ENCODE data around the gene PSORS1C1. TPM values are rescaled to one million over a fixed set of nuclear protein-coding genes. Genes with fewer than 3 reads are reported as not detected.

PSORS1C1 gene
- total RNA-seq, 1 donor: 2.2 TPM

GRCh38 chr6:31126396-31127175 lies 12.0 kb downstream of the PSORS1C1 start:
- peaks cover 32% of the 10 kb centered on the region for H3K4me1 ChIP-seq (ENCODE audit: insufficient read depth, low read length)
- no peak for TF ChIP-seq CTCF (IDR thresholded peaks at IDR 0.05; ENCODE audit: extremely low read depth, low read depth, low read length)
- peak overlapping the region; percentile 48 for H3K27ac ChIP-seq (ENCODE audit: low read depth, low read length)
- no peak for DNase-seq (ENCODE audit: insufficient read length, low spot score, missing footprints)
- peaks cover 23% of the 10 kb centered on the region for H3K27me3 ChIP-seq (ENCODE audit: insufficient read depth, low read length)
- H3K4me2 ChIP-seq (ENCODE audit: insufficient read depth, low read length): peak overlapping the region; percentile 46
- no peak overlapping the region for H3K4me3 ChIP-seq (ENCODE audit: insufficient read depth, low read length)
- no peak overlapping the region for H2AFZ ChIP-seq (ENCODE audit: low read length)
- H3K36me3 ChIP-seq (ENCODE audit: insufficient read depth, low read length): no peaks in the 10 kb centered on the region
- H3K9me3 ChIP-seq (ENCODE audit: low read depth, low read length): no peaks in the 10 kb centered on the region
- H3K79me2 ChIP-seq (ENCODE audit: insufficient read depth, low read length): no peaks in the 10 kb centered on the region
- peaks cover 2% of the 10 kb centered on the region for H4K20me1 ChIP-seq (ENCODE audit: insufficient read depth, low read length)

- H3K79me2 ChIP-seq (ENCODE audit: insufficient read depth, low read length): no peaks in the 10 kb centered on the region
- H2AFZ ChIP-seq (ENCODE audit: low read length): no peak overlapping the region
- H3K4me3 ChIP-seq (ENCODE audit: insufficient read depth, low read length): no peak overlapping the region
- DNase-seq (ENCODE audit: insufficient read length, low spot score, missing footprints): peak; percentile 90
- H4K20me1 ChIP-seq (ENCODE audit: insufficient read depth, low read length): no peaks in the 10 kb centered on the region
- H3K4me2 ChIP-seq (ENCODE audit: insufficient read depth, low read length): no peak overlapping the region
- H3K27me3 ChIP-seq (ENCODE audit: insufficient read depth, low read length): peaks cover 23% of the 10 kb centered on the region
- no peak overlapping the region for H3K27ac ChIP-seq (ENCODE audit: low read depth, low read length)
- peaks cover 19% of the 10 kb centered on the region for H3K4me1 ChIP-seq (ENCODE audit: insufficient read depth, low read length)
- no peaks in the 10 kb centered on the region for H3K36me3 ChIP-seq (ENCODE audit: insufficient read depth, low read length)
- peak; percentile 85 for TF ChIP-seq CTCF (IDR thresholded peaks at IDR 0.05; ENCODE audit: extremely low read depth, low read depth, low read length)
- no peaks in the 10 kb centered on the region for H3K9me3 ChIP-seq (ENCODE audit: low read depth, low read length)
These were observed 13.6 kb downstream of the PSORS1C1 start for GRCh38 chr6:31128093-31128676.

- DNase-seq (ENCODE audit: insufficient read length, low spot score, missing footprints): no peak
- H3K79me2 ChIP-seq (ENCODE audit: insufficient read depth, low read length): no peaks in the 10 kb centered on the region
- H3K27me3 ChIP-seq (ENCODE audit: insufficient read depth, low read length): peaks cover 23% of the 10 kb centered on the region
- no peak for TF ChIP-seq CTCF (IDR thresholded peaks at IDR 0.05; ENCODE audit: extremely low read depth, low read depth, low read length)
- no peak overlapping the region for H2AFZ ChIP-seq (ENCODE audit: low read length)
- no peaks in the 10 kb centered on the region for H3K36me3 ChIP-seq (ENCODE audit: insufficient read depth, low read length)
- peaks cover 17% of the 10 kb centered on the region for H3K4me1 ChIP-seq (ENCODE audit: insufficient read depth, low read length)
- no peaks in the 10 kb centered on the region for H4K20me1 ChIP-seq (ENCODE audit: insufficient read depth, low read length)
- H3K4me3 ChIP-seq (ENCODE audit: insufficient read depth, low read length): no peak overlapping the region
- no peaks in the 10 kb centered on the region for H3K9me3 ChIP-seq (ENCODE audit: low read depth, low read length)
- no peak overlapping the region for H3K4me2 ChIP-seq (ENCODE audit: insufficient read depth, low read length)
- no peak overlapping the region for H3K27ac ChIP-seq (ENCODE audit: low read depth, low read length)
These were observed 14.5 kb downstream of the PSORS1C1 start for GRCh38 chr6:31129130-31129529.

- TF ChIP-seq CTCF (IDR thresholded peaks at IDR 0.05; ENCODE audit: extremely low read depth, low read depth, low read length): no peak
- no peak for DNase-seq (ENCODE audit: insufficient read length, low spot score, missing footprints)
- Histone ChIP-seq H3K27me3 (ENCODE audit: insufficient read depth, low read length) (peaks cover 23% of the 10 kb centered on the region), H2AFZ (ENCODE audit: low read length) (no peak overlapping the region), H3K27ac (ENCODE audit: low read depth, low read length) (no peak overlapping the region), H3K9me3 (ENCODE audit: low read depth, low read length) (no peaks in the 10 kb centered on the region), H4K20me1 (ENCODE audit: insufficient read depth, low read length) (no peaks in the 10 kb centered on the region), H3K36me3 (ENCODE audit: insufficient read depth, low read length) (no peaks in the 10 kb centered on the region), H3K4me1 (ENCODE audit: insufficient read depth, low read length) (peaks cover 8% of the 10 kb centered on the region), H3K4me2 (ENCODE audit: insufficient read depth, low read length) (no peak overlapping the region), H3K4me3 (ENCODE audit: insufficient read depth, low read length) (no peak overlapping the region), H3K79me2 (ENCODE audit: insufficient read depth, low read length) (no peaks in the 10 kb centered on the region)
These were observed 16.2 kb downstream of the PSORS1C1 start for GRCh38 chr6:31130751-31131150.
